Measurements from ENCODE around the gene PARD3.

The PARD3 gene

DNA sequence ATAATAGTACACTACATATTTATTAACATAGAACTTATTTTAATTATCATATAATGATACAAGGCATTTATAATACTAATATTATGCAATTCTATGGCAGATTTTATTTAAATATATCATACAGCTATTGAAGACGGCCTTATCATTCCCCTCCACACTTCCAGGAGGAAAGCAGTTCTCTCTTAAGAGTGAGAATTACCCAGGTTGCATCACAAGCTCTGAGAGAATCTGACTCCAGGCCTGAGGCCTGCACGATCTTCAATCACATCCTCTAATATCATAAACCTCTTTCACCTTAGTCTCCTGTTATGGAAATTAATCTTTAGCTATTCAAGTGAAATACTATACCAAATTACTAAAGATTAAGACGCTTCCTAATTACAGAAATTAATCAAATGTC lies 564.4 kb downstream of the PARD3 start:
- H3K79me2 ChIP-seq (ENCODE audit: control insufficient read depth, low read length) = no peaks in the 10 kb centered on the region
- H3K4me3 ChIP-seq (ENCODE audit: low read length) = no peak overlapping the region
- H3K9me3 ChIP-seq (ENCODE audit: control insufficient read depth, insufficient read depth, low read length) = no peaks in the 10 kb centered on the region
- no peaks in the 10 kb centered on the region for H3K36me3 ChIP-seq (ENCODE audit: control insufficient read depth, low read length)
- H3K27ac ChIP-seq (ENCODE audit: low read depth, low read length) = no peak overlapping the region
- TF ChIP-seq CTCF (IDR thresholded peaks at IDR 0.05; ENCODE audit: low read depth, low read length, poor library complexity, severe bottlenecking) (no peak), EZH2phosphoT487 (IDR thresholded peaks at IDR 0.05; ENCODE audit: borderline replicate concordance, low read length) (no peak)
- no peak overlapping the region for H3K4me2 ChIP-seq (ENCODE audit: low read length)
- no peaks in the 10 kb centered on the region for H4K20me1 ChIP-seq (ENCODE audit: control insufficient read depth, insufficient read depth, low read depth, low read length)
- H3K9me2 ChIP-seq (replicated peaks; ENCODE audit: control insufficient read depth, low read length) = no peaks in the 10 kb centered on the region
- no peaks in the 10 kb centered on the region for H3K27me3 ChIP-seq (ENCODE audit: control insufficient read depth, low read length)
- no peaks in the 10 kb centered on the region for H3F3A ChIP-seq (ENCODE audit: control insufficient read depth, insufficient read depth)
- no peaks in the 10 kb centered on the region for H3K4me1 ChIP-seq (ENCODE audit: control insufficient read depth, low read length)

GRCh38 chr10:34249634-34250033 lies 565.5 kb downstream of the PARD3 start:
- no peaks in the 10 kb centered on the region for H3K79me2 ChIP-seq (ENCODE audit: control insufficient read depth, low read length)
- no peaks in the 10 kb centered on the region for H3K27me3 ChIP-seq (ENCODE audit: control insufficient read depth, low read length)
- no peaks in the 10 kb centered on the region for H3F3A ChIP-seq (ENCODE audit: control insufficient read depth, insufficient read depth)
- H3K4me2 ChIP-seq (ENCODE audit: low read length) = no peak overlapping the region
- H3K4me1 ChIP-seq (ENCODE audit: control insufficient read depth, low read length) = no peaks in the 10 kb centered on the region
- TF ChIP-seq CTCF (IDR thresholded peaks at IDR 0.05; ENCODE audit: low read depth, low read length, poor library complexity, severe bottlenecking) (no peak), EZH2phosphoT487 (IDR thresholded peaks at IDR 0.05; ENCODE audit: borderline replicate concordance, low read length) (no peak)
- no peaks in the 10 kb centered on the region for H3K9me2 ChIP-seq (replicated peaks; ENCODE audit: control insufficient read depth, low read length)
- H3K4me3 ChIP-seq (ENCODE audit: low read length) = no peak overlapping the region
- no peaks in the 10 kb centered on the region for H4K20me1 ChIP-seq (ENCODE audit: control insufficient read depth, insufficient read depth, low read depth, low read length)
- H3K36me3 ChIP-seq (ENCODE audit: control insufficient read depth, low read length) = no peaks in the 10 kb centered on the region
- H3K27ac ChIP-seq (ENCODE audit: low read depth, low read length) = no peak overlapping the region
- H3K9me3 ChIP-seq (ENCODE audit: control insufficient read depth, insufficient read depth, low read length) = no peaks in the 10 kb centered on the region

- TF ChIP-seq EZH2phosphoT487 (IDR thresholded peaks at IDR 0.05; ENCODE audit: borderline replicate concordance, low read length) (no peak), CTCF (IDR thresholded peaks at IDR 0.05; ENCODE audit: low read depth, low read length, poor library complexity, severe bottlenecking) (no peak)
- H3K4me3 ChIP-seq (ENCODE audit: low read length) = no peak overlapping the region
These were observed 567.5 kb downstream of the PARD3 start for GRCh38 chr10:34247560-34247959.

More at GRCh38 chr10:34247560-34247959, 567.5 kb downstream of the PARD3 start:
- Histone ChIP-seq H3K27ac (ENCODE audit: low read depth, low read length) (no peak overlapping the region), H3K9me3 (ENCODE audit: control insufficient read depth, insufficient read depth, low read length) (no peaks in the 10 kb centered on the region), H4K20me1 (ENCODE audit: control insufficient read depth, insufficient read depth, low read depth, low read length) (no peaks in the 10 kb centered on the region), H3F3A (ENCODE audit: control insufficient read depth, insufficient read depth) (no peaks in the 10 kb centered on the region), H3K36me3 (ENCODE audit: control insufficient read depth, low read length) (no peaks in the 10 kb centered on the region), H3K79me2 (ENCODE audit: control insufficient read depth, low read length) (no peaks in the 10 kb centered on the region), H3K4me1 (ENCODE audit: control insufficient read depth, low read length) (no peaks in the 10 kb centered on the region), H3K27me3 (ENCODE audit: control insufficient read depth, low read length) (no peaks in the 10 kb centered on the region), H3K9me2 (replicated peaks; ENCODE audit: control insufficient read depth, low read length) (no peaks in the 10 kb centered on the region), H3K4me2 (ENCODE audit: low read length) (no peak overlapping the region)
